Naive thymus-derived CD8-positive, alpha-beta T cell (primary cell): ENCODE data around the gene EXD3. TPM values are rescaled to one million over a fixed set of nuclear protein-coding genes. Genes with fewer than 3 reads are reported as not detected.
A peak's percentile ranks its signal among the peaks of the same experiment; 100 is the strongest.
"Not testable (repeated sequence)": the region's sequence is repeated elsewhere in the genome, so short reads cannot be mapped to it uniquely, and the experiment has no call there.

ENCODE experiments used
- ATAC-seq, 2 donors: fragments of 150-1000 bp; cut with Tn5 transposase in 1 of 2; sonication (Bioruptor Pico), chemical (Tn5 transposase) in 1 of 2; 1 replicate in 1 of 2; 2 replicates in 1 of 2; pipeline ENCODE4 v1.10.0; 2021; ENCODE audit warnings: mild to moderate bottlenecking in 2 of 2, moderate library complexity in 2 of 2
- POLR2A ChIA-PET: fragments of 350-600 bp; sonication (Branson Sonifier 250); formaldehyde crosslinking; loops from one replicate; lab custom pipeline; 2021; ENCODE audit warnings: antibody characterized with exemption; lab: Charles Lee
- DNase-seq, 10 donors: peaks; one replicate each; pipeline versions ENCODE4 v3.0.0 to v3.0.0-alpha.2; 2020 to 2022
- H3K27ac Mint-ChIP-seq, 10 donors: one replicate each; pipeline ENCODE4 v1.8.0; 2020 to 2022; ENCODE audit warnings: mild to moderate bottlenecking in 10 of 10, mixed read lengths in 10 of 10, moderate library complexity in 4 of 10, inconsistent platforms in 1 of 10
- H3K27me3 Mint-ChIP-seq, 5 donors: one replicate each; pipeline ENCODE4 v1.8.0; 2021 to 2022; ENCODE audit warnings: mixed read lengths in 5 of 5
- H3K36me3 Mint-ChIP-seq, 3 donors: one replicate each; pipeline ENCODE4 v1.8.0; 2020 to 2022; ENCODE audit warnings: mixed read lengths in 3 of 3, mild to moderate bottlenecking in 2 of 3, inconsistent platforms in 1 of 3
- H3K4me1 Mint-ChIP-seq, 4 donors: one replicate each; pipeline ENCODE4 v1.8.0; 2021 to 2022; ENCODE audit warnings: mixed read lengths in 4 of 4
- H3K4me3 Mint-ChIP-seq, 10 donors: one replicate each; pipeline ENCODE4 v1.8.0; 2020 to 2022; ENCODE audit warnings: mild to moderate bottlenecking in 10 of 10, mixed read lengths in 10 of 10, moderate library complexity in 6 of 10, inconsistent platforms in 1 of 10
- H3K9me3 Mint-ChIP-seq, 9 donors: one replicate each; pipeline ENCODE4 v1.8.0; 2020 to 2022; ENCODE audit warnings: mixed read lengths in 9 of 9, mild to moderate bottlenecking in 3 of 9, inconsistent platforms in 1 of 9, moderate library complexity in 1 of 9
- polyA plus RNA-seq, 3 donors: library from polyadenylated mRNA; unstranded; fragments of 300-500 nt; fragmentation: Illumina TruSeq; gene quantifications; one replicate each; pipeline ENCODE4 v1.2.3, GENCODE V29; 2021
- total RNA-seq, 8 experiments: library from RNA in 2 of 8; stranded (reverse) in 2 of 8; gene quantifications; one replicate each; pipeline ENCODE4 v1.2.3 and lab custom pipeline; 2021 to 2026

EXD3 gene
- total and polyA plus RNA-seq, 5 experiments from 2014 or later, result 2.6 to 28.3 (median 4.3) TPM

DNA sequence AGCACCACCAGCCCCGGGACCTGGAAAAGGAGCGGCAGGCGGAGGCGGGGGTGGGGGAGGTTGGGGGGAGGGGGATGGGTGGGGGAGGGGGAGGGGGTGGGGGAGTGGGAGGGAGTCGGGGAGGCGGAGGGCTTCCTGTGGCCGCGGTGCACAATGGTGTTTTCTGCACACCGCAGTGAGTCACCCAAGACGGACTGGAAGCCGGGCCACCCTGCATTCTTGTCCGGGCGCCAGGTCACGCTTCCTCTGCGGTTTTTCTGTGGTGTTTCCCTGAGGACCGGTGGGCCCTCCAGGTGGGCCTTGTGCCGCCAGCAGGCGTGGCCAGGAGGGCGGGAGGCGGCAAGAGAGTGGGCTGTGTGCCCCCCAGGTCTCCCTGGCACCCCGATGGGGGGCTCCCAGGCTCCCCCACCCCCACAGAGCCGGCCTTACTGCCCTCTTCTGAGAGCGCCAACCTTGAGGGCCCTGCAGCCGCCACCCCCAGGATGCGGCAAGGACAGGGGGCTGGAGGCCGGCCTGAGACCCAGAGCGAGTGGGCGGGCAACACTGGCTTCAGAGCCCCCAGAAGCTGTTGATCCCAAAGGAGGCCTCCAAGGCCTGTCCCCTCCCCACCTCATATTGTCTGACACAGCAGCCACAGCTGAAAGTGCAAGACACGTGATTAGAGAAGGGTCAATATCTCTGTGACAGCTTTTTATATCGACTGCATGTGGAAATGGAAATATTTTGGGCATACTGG is 11.1 kb downstream of the EXD3 start:
- POLR2A ChIA-PET, result interaction anchor here (1.1 to 1.5 kb wide), 3 partner anchors 10 to 140 kb away, joined by 3 to 5 read pairs (median 3); partner anchors contain the start of genes EXD3, MRPL41 and NOXA1
- no peak for ATAC-seq
- peaks cover 0 to 5% (median 0%) of the 10 kb centered on the region in 5 donors for H3K27me3 Mint-ChIP-seq

DNA sequence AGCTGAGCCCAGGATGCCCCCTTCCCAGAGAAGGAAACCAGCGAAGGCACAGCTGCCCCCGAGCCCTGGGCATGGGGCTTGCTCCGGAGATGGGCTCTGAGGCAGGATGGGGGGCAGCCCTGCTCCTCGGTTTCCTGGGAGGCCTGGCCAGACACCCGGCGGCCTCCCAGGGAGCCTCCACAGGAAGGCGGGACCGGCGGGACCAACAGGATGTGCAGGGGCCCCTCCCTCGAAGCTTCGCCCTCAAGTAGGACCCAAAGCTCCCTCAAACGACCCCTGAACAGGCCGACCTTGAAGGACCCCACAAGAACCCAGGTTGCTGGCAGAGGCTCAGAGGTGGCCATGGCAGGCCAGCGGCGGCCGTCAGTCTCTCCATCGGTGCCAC is 11.7 kb downstream of the EXD3 start:
- H3K9me3 Mint-ChIP-seq, result no peaks in the 10 kb centered on the region
- POLR2A ChIA-PET, result interaction anchor here (1.1 to 1.5 kb wide), 2 partner anchors 12 to 141 kb away, joined by 3 to 5 read pairs; partner anchors contain the start of genes EXD3, MRPL41 and NOXA1
- peak overlapping the region in 3 of 10 donors; percentile 22 to 67 (median 43) for H3K4me3 Mint-ChIP-seq
- H3K36me3 Mint-ChIP-seq, result no peaks in the 10 kb centered on the region
- peak in 1 of 10 donors; percentile 46 for DNase-seq
- H3K4me1 Mint-ChIP-seq, result peaks cover 0 to 27% (median 9%) of the 10 kb centered on the region in 4 donors
- H3K27me3 Mint-ChIP-seq, result peaks cover 0 to 5% (median 0%) of the 10 kb centered on the region in 5 donors
- no peak for ATAC-seq
- H3K27ac Mint-ChIP-seq, result no peak overlapping the region

More for the DNA sequence above, 11.1 kb downstream of the EXD3 start:
- Mint-ChIP-seq H3K27ac (no peak overlapping the region), H3K4me3 (peak overlapping the region in 4 of 10 donors; percentile 22 to 67 (median 46)), H3K36me3 (no peaks in the 10 kb centered on the region), H3K9me3 (no peaks in the 10 kb centered on the region), H3K4me1 (peaks cover 0 to 27% (median 9%) of the 10 kb centered on the region in 4 donors)
- DNase-seq, result peak in 2 of 10 donors; percentile 41 to 61

DNA sequence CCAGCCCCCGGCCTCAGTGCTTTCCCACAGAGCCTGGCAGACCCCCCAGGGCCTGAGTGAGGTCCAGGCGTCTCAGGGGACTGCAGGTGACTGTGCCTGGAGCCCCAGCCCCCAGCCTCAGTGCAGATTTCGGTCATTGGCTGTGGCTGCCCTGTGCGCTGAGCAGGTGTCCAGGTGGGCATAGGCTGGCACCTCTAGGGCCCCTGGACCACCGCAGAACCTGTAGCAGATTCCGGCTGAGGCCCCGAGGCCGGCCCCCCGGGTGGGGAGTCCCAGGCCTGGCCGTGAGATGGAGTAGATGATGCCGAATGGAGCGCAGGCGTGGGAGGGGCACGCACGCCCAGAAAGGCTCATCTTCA is 12.1 kb downstream of the EXD3 start:
- Mint-ChIP-seq H3K27ac (no peak overlapping the region), H3K4me1 (peaks cover 0 to 30% (median 9%) of the 10 kb centered on the region in 4 donors), H3K36me3 (no peaks in the 10 kb centered on the region), H3K4me3 (peak overlapping the region in 2 of 10 donors; percentile 43 to 67), H3K27me3 (peaks cover 0 to 8% (median 0%) of the 10 kb centered on the region in 5 donors), H3K9me3 (no peaks in the 10 kb centered on the region)
- POLR2A ChIA-PET, result interaction anchor here (1.0 kb wide), 1 partner anchor 95 kb away, joined by 6 read pairs; no protein-coding TSS in a partner anchor
- DNase-seq (no peak), ATAC-seq (no peak)

- DNase-seq, result peak in 1 of 10 donors; percentile 60
- POLR2A ChIA-PET, result interaction anchor here (1.0 kb wide), 1 partner anchor 94 kb away, joined by 6 read pairs; no protein-coding TSS in a partner anchor
- ATAC-seq, H3K36me3 Mint-ChIP-seq, H3K9me3 Mint-ChIP-seq, H3K27ac Mint-ChIP-seq: not testable (repeated sequence)
- H3K4me3 Mint-ChIP-seq, result peak overlapping the region in 1 of 10 donors; percentile 43
- H3K4me1 Mint-ChIP-seq, result peaks cover 0 to 34% (median 10%) of the 10 kb centered on the region in 4 donors
- H3K27me3 Mint-ChIP-seq, result peaks cover 0 to 11% (median 0%) of the 10 kb centered on the region in 5 donors
Measured at GRCh38 chr9:137410236-137410890, 12.6 kb downstream of the EXD3 start.

DNA sequence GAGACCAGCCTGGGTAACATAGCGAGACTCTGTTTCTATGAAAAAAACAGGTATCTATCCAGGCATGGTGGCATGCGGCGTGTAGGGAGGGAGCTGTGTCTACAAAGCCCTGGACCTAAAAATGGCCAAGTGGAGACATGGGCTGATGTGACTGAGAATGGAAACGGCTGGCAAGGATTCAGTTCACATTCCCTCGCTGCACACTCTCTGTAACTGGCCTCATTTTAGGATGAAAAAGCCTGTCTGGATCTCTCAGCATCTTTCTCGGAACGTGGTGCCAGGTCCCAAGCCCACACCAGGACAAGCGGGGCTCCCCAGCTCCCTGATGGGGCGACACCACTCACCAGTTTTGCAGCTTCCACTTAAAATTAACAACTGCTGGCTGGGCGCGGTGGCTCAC is 13.4 kb downstream of the EXD3 start:
- Mint-ChIP-seq H3K4me1 (peaks cover 0 to 30% (median 9%) of the 10 kb centered on the region in 4 donors), H3K27me3 (peaks cover 0 to 11% (median 0%) of the 10 kb centered on the region in 5 donors), H3K27ac (peak overlapping the region in 1 of 10 donors; percentile 62), H3K4me3 (peak overlapping the region in 2 of 10 donors; percentile 8 to 26), H3K36me3 (no peaks in the 10 kb centered on the region), H3K9me3 (no peaks in the 10 kb centered on the region)
- ATAC-seq (no peak), DNase-seq (no peak)
- POLR2A ChIA-PET, result no interaction called here

- POLR2A ChIA-PET, result no interaction called here
Measured at GRCh38 chr9:137408651-137409405, 14.1 kb downstream of the EXD3 start.

DNA sequence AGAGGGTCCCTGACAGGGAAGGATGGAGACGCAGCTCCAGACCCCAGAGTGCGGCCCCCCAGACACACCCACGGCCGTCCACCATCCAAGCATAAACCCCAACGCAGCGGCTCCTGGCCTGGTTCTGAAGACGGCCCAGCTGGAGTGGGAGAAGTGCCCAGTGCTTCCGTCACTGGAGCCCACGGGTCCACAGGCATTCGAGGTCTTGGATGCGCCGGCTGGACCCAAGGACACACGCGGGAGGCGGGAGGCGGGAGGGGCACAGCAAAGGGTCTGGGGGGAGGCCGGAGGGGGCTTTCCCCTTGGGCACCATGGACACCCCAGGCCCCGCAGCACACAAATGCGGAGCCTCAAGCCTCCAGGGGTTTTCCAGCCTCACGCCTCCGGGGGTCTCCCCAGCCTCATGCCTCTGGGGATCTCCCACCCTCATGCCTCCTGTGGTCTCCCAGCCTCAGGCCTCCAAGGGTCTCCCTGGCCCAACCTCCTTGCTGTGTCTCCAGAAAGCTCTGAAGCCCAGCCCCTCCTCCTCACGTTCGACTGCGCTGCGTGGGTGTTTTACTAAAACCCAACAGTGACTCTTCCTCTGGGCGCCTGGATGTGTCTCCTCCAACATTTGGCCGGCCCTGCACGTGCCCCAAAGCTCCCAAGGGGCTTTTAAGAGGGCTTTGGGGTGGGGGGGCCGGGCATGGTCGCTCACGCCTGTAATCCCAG is 15.2 kb downstream of the EXD3 start:
- Mint-ChIP-seq H3K27me3 (peaks cover 0 to 11% (median 0%) of the 10 kb centered on the region in 5 donors), H3K4me1 (peaks cover 0 to 19% (median 6%) of the 10 kb centered on the region in 4 donors), H3K27ac (no peak overlapping the region), H3K9me3 (no peaks in the 10 kb centered on the region), H3K4me3 (peak overlapping the region in 3 of 10 donors; percentile 20 to 72 (median 43)), H3K36me3 (peaks cover 0 to under 1% (median 0%) of the 10 kb centered on the region in 3 donors)
- DNase-seq (no peak), ATAC-seq (no peak)
- POLR2A ChIA-PET, result interaction anchor here (0.6 to 1.1 kb wide), 2 partner anchors 18 to 105 kb away, joined by 3 to 6 read pairs; partner anchors contain the start of gene NRARP

More at GRCh38 chr9:137408651-137409405, 14.1 kb downstream of the EXD3 start:
- no peak for DNase-seq
- no peaks in the 10 kb centered on the region for H3K36me3 Mint-ChIP-seq
- ATAC-seq, result no peak
- H3K27me3 Mint-ChIP-seq, result peaks cover 0 to 11% (median 0%) of the 10 kb centered on the region in 5 donors
- no peak overlapping the region for H3K4me3 Mint-ChIP-seq
- no peaks in the 10 kb centered on the region for H3K9me3 Mint-ChIP-seq
- H3K4me1 Mint-ChIP-seq, result peaks cover 0 to 25% (median 8%) of the 10 kb centered on the region in 4 donors
- H3K27ac Mint-ChIP-seq, result peak overlapping the region in 1 of 10 donors; percentile 62

DNA sequence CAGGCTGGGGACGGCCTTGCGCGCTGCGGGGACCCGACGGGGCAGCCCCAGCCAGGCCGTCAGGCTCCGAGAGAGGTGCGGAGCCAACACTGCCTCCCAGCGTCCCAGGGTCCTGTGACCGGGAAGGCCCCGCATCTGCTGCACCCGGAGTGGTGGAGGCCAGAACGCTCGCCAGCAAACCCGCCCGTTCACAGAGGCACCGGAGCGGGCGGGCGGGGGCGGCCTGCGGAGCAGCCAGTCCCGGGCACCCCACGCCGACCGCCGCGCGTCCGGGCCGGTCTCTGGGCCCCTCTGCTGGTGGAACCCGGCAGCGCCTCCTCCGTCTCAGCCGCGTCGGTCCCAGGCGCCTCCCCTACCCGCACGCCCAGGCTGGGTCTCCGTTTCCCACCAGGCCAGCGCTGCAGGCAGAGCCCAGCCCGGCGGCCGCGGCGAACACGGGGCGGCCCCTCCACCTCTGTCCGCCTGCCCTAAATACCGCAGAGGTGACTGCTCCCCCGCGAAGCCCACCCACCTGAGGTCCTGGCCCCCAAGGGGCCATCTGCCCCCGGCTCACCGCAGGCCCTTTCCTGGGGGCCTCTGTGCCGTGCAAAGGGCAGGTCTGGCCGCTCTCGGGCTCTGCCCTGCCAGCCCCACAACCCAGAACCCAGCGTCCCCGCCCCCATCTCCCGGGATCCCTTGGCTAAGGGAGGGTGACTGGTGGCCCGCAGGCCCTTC is 15.9 kb downstream of the EXD3 start:
- POLR2A ChIA-PET, result interaction anchor here (1.1 kb wide), 1 partner anchor 105 kb away, joined by 3 read pairs; the partner anchor contains the start of gene NRARP
- no peak overlapping the region for H3K27ac Mint-ChIP-seq
- peaks cover 0 to 11% (median 0%) of the 10 kb centered on the region in 5 donors for H3K27me3 Mint-ChIP-seq
- peaks cover 0 to 20% (median 7%) of the 10 kb centered on the region in 4 donors for H3K4me1 Mint-ChIP-seq
- peaks cover 0 to 7% (median 6%) of the 10 kb centered on the region in 3 donors for H3K36me3 Mint-ChIP-seq
- DNase-seq (peak in 9 of 10 donors; percentile 35 to 77 (median 65)), ATAC-seq (peak; percentile 97 to 98)
- H3K9me3 Mint-ChIP-seq, result no peaks in the 10 kb centered on the region
- H3K4me3 Mint-ChIP-seq, result no peak overlapping the region

GRCh38 chr9:137406085-137406760 is 16.7 kb downstream of the EXD3 start:
- Mint-ChIP-seq H3K9me3 (no peaks in the 10 kb centered on the region), H3K27me3 (peaks cover 0 to 11% (median 0%) of the 10 kb centered on the region in 5 donors), H3K4me1 (peaks cover 0 to 20% (median 5%) of the 10 kb centered on the region in 4 donors), H3K4me3 (peak overlapping the region in 6 of 10 donors; percentile 10 to 82 (median 48)), H3K36me3 (peaks cover 0 to 7% (median 6%) of the 10 kb centered on the region in 3 donors), H3K27ac (peak overlapping the region in 2 of 10 donors; percentile 69 to 88)
- no peak for DNase-seq
- ATAC-seq, result no peak
- POLR2A ChIA-PET, result no interaction called here

DNA sequence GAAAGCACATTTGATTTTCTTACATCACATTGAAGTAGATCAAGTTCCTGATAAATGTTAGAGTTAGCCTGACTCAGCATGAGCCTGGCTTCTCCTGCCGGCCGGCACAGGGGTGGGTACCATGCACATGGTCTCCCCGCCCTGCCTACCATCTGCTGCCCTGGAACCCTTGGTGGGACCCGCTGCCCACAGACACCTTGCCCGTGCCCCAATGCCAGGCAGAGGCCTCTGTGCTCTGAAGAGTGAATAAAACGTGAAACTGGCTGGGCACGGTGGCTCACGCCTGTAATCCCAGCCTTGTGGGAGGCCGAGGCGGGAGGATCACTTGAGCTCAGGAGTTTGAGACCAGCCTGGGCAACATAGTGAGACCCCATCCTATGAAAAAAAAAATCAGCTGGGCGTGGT is 17.3 kb downstream of the EXD3 start:
- peak overlapping the region in 4 of 10 donors; percentile 11 to 82 (median 60) for H3K4me3 Mint-ChIP-seq
- peaks cover 0 to 20% (median 5%) of the 10 kb centered on the region in 4 donors for H3K4me1 Mint-ChIP-seq
- H3K27me3 Mint-ChIP-seq, result peaks cover 0 to 11% (median 0%) of the 10 kb centered on the region in 5 donors
- ATAC-seq (no peak), DNase-seq (no peak)
- POLR2A ChIA-PET, result no interaction called here
- H3K9me3 Mint-ChIP-seq, result no peaks in the 10 kb centered on the region
- peak overlapping the region in 2 of 10 donors; percentile 69 to 88 for H3K27ac Mint-ChIP-seq
- peaks cover 0 to 7% (median 6%) of the 10 kb centered on the region in 3 donors for H3K36me3 Mint-ChIP-seq
